ENCODE data around the gene SPRR2E.

DNA sequence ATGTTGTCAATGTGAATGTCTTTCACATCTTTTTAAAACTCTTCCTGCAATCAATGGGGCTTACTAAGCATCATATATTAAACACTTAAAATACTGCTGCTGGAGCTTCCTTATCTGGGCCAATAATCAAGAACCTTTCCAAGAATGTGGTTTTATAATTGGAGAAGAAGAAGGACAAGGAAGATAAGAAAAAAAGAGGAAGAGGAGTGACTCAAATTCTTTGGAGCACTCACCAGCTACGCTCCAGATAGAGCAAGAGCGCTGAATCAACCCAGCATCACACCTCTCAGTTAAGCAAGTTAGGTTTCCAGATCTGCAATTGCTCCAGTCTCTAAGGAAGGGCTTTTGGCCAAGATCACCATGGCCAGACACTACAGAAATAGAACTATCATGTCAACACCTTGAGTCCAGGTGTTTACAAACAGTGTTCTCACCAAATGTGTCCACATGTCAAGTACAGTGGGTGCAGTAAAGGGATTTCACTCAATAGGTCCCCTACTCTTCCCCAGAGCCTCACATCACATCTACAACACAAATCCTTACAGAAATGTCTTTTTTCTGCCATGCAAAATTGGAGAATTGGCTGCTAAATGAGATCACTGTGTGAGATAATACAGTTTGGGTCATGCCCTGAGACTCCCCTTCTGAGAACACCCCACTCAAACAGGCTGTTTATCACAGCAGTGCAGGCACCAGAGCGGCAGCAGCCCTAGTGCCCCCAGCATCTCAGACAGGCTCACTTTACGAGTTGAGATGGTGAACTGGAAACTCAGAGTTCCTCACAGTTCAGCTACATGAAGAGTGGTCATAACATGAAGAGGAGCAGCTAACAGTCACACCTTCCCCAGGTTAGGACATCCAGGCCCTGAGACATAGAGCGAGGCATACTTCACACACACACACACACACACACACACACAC lies 21.3 kb downstream of the SPRR2E start:
- TF ChIP-seq, protein P1, sequence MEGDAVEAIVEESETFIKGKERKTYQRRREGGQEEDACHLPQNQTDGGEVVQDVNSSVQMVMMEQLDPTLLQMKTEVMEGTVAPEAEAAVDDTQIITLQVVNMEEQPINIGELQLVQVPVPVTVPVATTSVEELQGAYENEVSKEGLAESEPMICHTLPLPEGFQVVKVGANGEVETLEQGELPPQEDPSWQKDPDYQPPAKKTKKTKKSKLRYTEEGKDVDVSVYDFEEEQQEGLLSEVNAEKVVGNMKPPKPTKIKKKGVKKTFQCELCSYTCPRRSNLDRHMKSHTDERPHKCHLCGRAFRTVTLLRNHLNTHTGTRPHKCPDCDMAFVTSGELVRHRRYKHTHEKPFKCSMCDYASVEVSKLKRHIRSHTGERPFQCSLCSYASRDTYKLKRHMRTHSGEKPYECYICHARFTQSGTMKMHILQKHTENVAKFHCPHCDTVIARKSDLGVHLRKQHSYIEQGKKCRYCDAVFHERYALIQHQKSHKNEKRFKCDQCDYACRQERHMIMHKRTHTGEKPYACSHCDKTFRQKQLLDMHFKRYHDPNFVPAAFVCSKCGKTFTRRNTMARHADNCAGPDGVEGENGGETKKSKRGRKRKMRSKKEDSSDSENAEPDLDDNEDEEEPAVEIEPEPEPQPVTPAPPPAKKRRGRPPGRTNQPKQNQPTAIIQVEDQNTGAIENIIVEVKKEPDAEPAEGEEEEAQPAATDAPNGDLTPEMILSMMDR (IDR thresholded peaks at IDR 0.05), result no peak
- TF ChIP-seq POLR2A (IDR thresholded peaks at IDR 0.05), result no peak
- no peak for TF ChIP-seq POLR2AphosphoS5 (IDR thresholded peaks at IDR 0.05)
